ENCODE measurements around the gene SFMBT1.
"Not testable (repeated sequence)": the region's sequence is repeated elsewhere in the genome, so short reads cannot be mapped to it uniquely, and the experiment has no call there.

SFMBT1 gene

GRCh38 chr3:53044371-53044710 lies 1.5 kb downstream of the SFMBT1 start:
- intact Hi-C loops (cut with DNase I): loop anchor here (10.0 kb wide), 1 partner anchor 150 kb away; the partner anchor contains the start of gene STIMATE
- DNase-seq: no peak

- intact Hi-C loops (cut with DNase I): loop anchor here (10.0 kb wide), 1 partner anchor 149 kb away; the partner anchor contains the start of gene STIMATE
- no peak for DNase-seq
Observed at GRCh38 chr3:53043738-53044137, 2.1 kb downstream of the SFMBT1 start.

GRCh38 chr3:53042651-53043050 lies 3.2 kb downstream of the SFMBT1 start:
- DNase-seq: no peak
- intact Hi-C loops (cut with DNase I): loop anchor here (10.0 kb wide), 1 partner anchor 148 kb away; the partner anchor contains the start of gene STIMATE

- intact Hi-C loops (cut with DNase I): loop anchor here (10.0 kb wide), 1 partner anchor 146 kb away; the partner anchor contains the start of gene STIMATE
- DNase-seq: no peak
Observed at GRCh38 chr3:53040351-53040820, 5.5 kb downstream of the SFMBT1 start.

GRCh38 chr3:53039376-53039752 lies 6.5 kb downstream of the SFMBT1 start:
- intact Hi-C loops (cut with DNase I): no loop called here
- no peak for DNase-seq

- intact Hi-C loops (cut with DNase I): no loop called here
- no peak for DNase-seq
Observed at GRCh38 chr3:53038679-53039375, 7.0 kb downstream of the SFMBT1 start.

- no peak for DNase-seq
- intact Hi-C loops (cut with DNase I): no loop called here
Observed at GRCh38 chr3:53035825-53036619, 9.9 kb downstream of the SFMBT1 start.

GRCh38 chr3:53035018-53035417 lies 10.9 kb downstream of the SFMBT1 start:
- DNase-seq; intact Hi-C loops (cut with DNase I): not testable (repeated sequence)

GRCh38 chr3:53034411-53034810 lies 11.5 kb downstream of the SFMBT1 start:
- intact Hi-C loops (cut with DNase I); DNase-seq: not testable (repeated sequence)

- no peak for DNase-seq
- intact Hi-C loops (cut with DNase I): no loop called here
Observed at GRCh38 chr3:53032609-53033008, 13.3 kb downstream of the SFMBT1 start.

- intact Hi-C loops (cut with DNase I): no loop called here
- no peak for DNase-seq
Observed at GRCh38 chr3:53030619-53031449, 15.0 kb downstream of the SFMBT1 start.

GRCh38 chr3:53028641-53029040 lies 17.2 kb downstream of the SFMBT1 start:
- intact Hi-C loops (cut with DNase I): no loop called here
- DNase-seq: no peak

- intact Hi-C loops (cut with DNase I): no loop called here
- no peak for DNase-seq
Observed at GRCh38 chr3:53027254-53027844, 18.5 kb downstream of the SFMBT1 start.

- intact Hi-C loops (cut with DNase I): no loop called here
- DNase-seq: no peak
Observed at GRCh38 chr3:53026382-53027162, 19.3 kb downstream of the SFMBT1 start.

GRCh38 chr3:53024315-53024714 lies 21.6 kb downstream of the SFMBT1 start:
- no peak for DNase-seq
- intact Hi-C loops (cut with DNase I): no loop called here

- intact Hi-C loops (cut with DNase I): no loop called here
Observed at GRCh38 chr3:53023072-53023823, 22.6 kb downstream of the SFMBT1 start.

GRCh38 chr3:53022647-53023046 lies 23.2 kb downstream of the SFMBT1 start:
- DNase-seq: no peak
- intact Hi-C loops (cut with DNase I): no loop called here

More at GRCh38 chr3:53023072-53023823, 22.6 kb downstream of the SFMBT1 start:
- DNase-seq: peak in 1 of 10 donors; percentile 12

GRCh38 chr3:53016236-53016635 lies 29.6 kb downstream of the SFMBT1 start:
- no peak for DNase-seq
- intact Hi-C loops (cut with DNase I): no loop called here

GRCh38 chr3:53011324-53011723 lies 34.5 kb downstream of the SFMBT1 start:
- intact Hi-C loops (cut with DNase I): no loop called here
- no peak for DNase-seq

Data from posterior cingulate gyrus (tissue), 11 donors.